GM12865 (cell line): ENCODE data around the gene ADGRD1.

ENCODE experiments used
- DNase-seq: peaks from one replicate; pipeline ENCODE4 v3.0.0; 2010; ENCODE audit warnings: low read depth
- H3K4me3 ChIP-seq: 2 replicates; pipeline ENCODE4 v1.5.1; 2011; ENCODE audit warnings: mild to moderate bottlenecking, low read depth, low read length, control low read depth
- CTCF ChIP-seq: IDR thresholded peaks from 2 replicates; pipeline ENCODE4 v1.5.1; 2011; ENCODE audit warnings: low read length, control low read depth, low read depth, inconsistent platforms; ENCODE audit not compliant: insufficient read depth; ENCODE audit errors: missing control alignments

Gene ADGRD1

GRCh38 chr12:131028587-131029338 is 75.1 kb downstream of the ADGRD1 start:
- H3K4me3 ChIP-seq = no peak overlapping the region
- TF ChIP-seq CTCF = no peak
- DNase-seq = no peak

- TF ChIP-seq CTCF = no peak
- H3K4me3 ChIP-seq = no peak overlapping the region
- no peak for DNase-seq
Measured at GRCh38 chr12:131030472-131031328, 77.0 kb downstream of the ADGRD1 start.

GRCh38 chr12:131032082-131032750 is 78.5 kb downstream of the ADGRD1 start:
- no peak overlapping the region for H3K4me3 ChIP-seq
- DNase-seq = no peak
- TF ChIP-seq CTCF = no peak

GRCh38 chr12:131033486-131033885 is 79.8 kb downstream of the ADGRD1 start:
- no peak for TF ChIP-seq CTCF
- no peak for DNase-seq
- H3K4me3 ChIP-seq = no peak overlapping the region

GRCh38 chr12:131033886-131034482 is 80.3 kb downstream of the ADGRD1 start:
- no peak overlapping the region for H3K4me3 ChIP-seq
- TF ChIP-seq CTCF = no peak
- no peak for DNase-seq

GRCh38 chr12:131034631-131035244 is 81.0 kb downstream of the ADGRD1 start:
- H3K4me3 ChIP-seq = peak overlapping the region; percentile 29
- DNase-seq = peak; percentile 22
- TF ChIP-seq CTCF = no peak
